Pons (tissue), 1 donor: ENCODE measurements around the gene TGFB3.
A peak's percentile ranks its signal among the peaks of the same experiment; 100 is the strongest.
"Not testable (repeated sequence)": the region's sequence is repeated elsewhere in the genome, so short reads cannot be mapped to it uniquely, and the experiment has no call there.

ENCODE experiments used
- DNase-seq: peaks from one replicate; pipeline ENCODE4 v3.0.0-alpha.2; 2016; ENCODE audit warnings: low spot score

Gene TGFB3

GRCh38 chr14:75981426-75982265, at the start of gene TGFB3:
TSS of gene TGFB3 (minus strand) at chr14:75981995. CDS start at chr14:75980893, 1,102 bp downstream.
- DNase-seq: peak; percentile 82

DNA sequence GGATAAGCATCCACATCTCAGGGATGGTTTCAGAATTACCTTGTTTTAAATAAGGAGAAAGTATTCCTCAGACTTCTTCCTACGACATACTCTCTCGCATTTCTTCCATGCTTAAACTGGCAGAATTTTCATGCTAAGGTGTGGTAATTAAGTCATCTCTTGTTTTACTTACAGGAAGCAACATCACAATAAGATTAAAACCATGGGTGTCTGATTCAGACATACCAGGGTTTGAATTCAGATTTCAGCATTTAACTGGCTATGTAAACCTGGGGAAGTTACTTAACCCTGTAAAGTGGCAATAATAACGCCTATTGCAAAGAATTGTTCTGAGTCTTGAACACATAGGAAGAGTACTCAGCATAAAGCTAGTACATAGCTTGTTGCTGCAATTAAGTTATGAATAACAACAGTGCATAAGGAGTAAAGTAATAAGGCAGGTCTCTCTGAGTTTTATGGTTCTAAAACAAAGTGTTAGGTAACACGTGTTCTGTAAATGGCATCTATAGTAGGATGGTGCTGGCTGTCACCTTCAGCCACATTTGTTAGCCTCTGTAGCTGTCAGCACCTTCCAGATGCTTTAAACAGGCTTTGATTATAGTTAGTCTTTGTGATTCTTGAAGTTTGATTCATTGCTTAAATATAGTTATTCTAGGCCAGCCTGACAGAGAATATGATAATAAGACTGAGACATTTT, 42.6 kb upstream of the TGFB3 start:
- DNase-seq: no peak

- DNase-seq: no peak
These were observed 42.0 kb upstream of the TGFB3 start for GRCh38 chr14:76023757-76024156.

- DNase-seq: no peak
These were observed 41.2 kb upstream of the TGFB3 start for GRCh38 chr14:76022991-76023390.

GRCh38 chr14:76019676-76020075, 37.9 kb upstream of the TGFB3 start:
- DNase-seq: no peak

DNA sequence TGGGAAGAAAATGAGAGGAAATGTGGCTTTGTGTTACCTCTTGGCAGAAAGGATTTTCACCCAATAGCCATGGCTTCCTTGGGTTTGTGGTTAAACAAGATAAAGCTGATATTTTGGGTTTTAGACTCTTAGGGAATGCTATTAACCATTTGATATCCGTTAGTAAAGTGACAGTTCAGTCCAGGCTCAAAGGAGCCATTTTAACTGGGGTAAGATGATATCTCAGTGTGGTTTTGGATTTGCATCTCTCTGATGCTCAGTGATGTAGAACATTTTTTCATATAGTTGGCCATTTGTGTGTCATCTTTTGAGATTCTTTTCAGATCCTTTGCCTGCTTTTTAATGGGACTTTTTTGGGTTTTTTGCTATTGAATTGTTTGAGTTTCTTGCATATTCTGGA, 33.9 kb upstream of the TGFB3 start:
- no peak for DNase-seq

DNA sequence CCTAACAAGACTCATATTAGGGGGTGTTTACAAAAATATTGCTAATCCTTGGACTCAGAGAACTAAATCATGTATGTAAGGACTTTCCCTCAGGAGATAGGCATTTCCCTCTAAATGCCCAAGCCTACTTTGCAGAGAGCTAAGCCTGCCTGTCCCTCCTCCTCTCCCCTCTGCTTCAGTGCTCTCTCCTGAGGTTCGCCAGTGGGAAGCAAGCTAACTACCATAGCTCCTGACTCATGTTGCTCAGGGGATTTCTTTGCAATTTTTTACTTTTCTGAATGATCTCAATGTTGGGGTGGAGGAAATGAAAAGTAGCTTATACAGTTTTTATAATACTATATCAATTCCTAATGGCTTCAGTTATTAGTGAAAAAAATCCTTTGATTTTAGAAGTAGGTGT, 33.4 kb upstream of the TGFB3 start:
- no peak for DNase-seq

GRCh38 chr14:76012354-76012753, 30.6 kb upstream of the TGFB3 start:
- DNase-seq: no peak

GRCh38 chr14:76011930-76012329, 30.1 kb upstream of the TGFB3 start:
- DNase-seq: no peak

- not testable (repeated sequence) for DNase-seq
These were observed 27.8 kb upstream of the TGFB3 start for GRCh38 chr14:76009627-76010026.

DNA sequence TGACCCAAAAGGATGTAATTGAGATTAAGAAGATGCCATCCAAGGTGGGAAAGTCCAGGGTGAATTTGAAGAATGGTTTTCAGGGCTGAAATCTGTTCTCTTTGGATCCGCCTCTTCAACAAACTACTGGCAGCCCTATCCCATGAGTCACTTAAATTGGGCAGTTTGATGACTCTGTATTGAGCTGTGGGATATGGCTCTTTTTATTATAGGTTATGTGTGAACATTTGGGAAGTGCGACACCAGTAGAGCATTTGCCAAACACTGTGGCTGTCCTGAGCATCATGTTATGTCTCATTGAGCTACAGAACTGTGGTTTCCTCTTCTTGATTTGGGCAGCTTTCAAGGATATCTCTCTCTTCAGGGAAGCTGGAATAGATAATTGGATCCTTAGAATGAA, 26.1 kb upstream of the TGFB3 start:
- no peak for DNase-seq

- DNase-seq: no peak
These were observed 25.6 kb upstream of the TGFB3 start for GRCh38 chr14:76007379-76007778.

GRCh38 chr14:76006253-76006652, 24.5 kb upstream of the TGFB3 start:
- no peak for DNase-seq

DNA sequence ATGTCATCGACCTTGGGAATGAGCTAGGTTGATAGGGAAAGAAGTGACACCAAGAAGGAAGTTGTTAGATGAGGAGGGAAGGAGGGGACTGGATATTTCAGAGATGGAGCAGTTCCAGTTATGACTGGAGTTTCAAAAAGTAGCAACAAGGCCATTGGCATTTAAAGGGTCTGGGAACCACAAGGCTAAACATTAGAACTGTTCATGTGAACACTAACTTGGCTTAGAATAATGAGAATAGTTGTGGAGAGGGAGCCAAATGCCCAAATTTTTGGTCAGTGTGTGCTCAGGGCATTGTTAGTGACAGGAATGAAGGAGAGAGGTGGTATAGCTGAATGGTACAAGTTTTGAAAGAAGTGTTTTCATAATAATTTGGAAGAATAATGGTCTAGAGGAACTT, 20.6 kb upstream of the TGFB3 start:
- DNase-seq: no peak

GRCh38 chr14:75999511-76000190, 17.9 kb upstream of the TGFB3 start:
- no peak for DNase-seq

DNA sequence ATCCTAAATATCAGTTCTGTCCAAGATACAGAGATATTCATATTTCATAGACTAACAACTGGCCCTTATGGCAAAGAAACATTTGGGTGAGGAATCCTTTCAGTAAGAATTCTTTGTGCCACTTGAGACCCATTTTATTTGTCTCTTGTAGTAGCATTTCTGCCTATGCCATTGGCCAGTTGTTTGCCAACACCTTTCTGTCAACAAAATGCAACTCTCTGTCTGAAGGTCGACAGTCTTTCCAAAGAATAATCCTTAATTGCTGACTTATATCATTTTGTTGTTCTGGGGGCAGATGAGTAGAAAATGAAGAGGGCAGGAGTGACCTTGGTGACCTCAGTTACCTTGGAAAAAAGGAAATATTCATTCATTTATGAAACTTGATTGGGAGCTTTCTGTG, 14.7 kb upstream of the TGFB3 start:
- DNase-seq: no peak

DNA sequence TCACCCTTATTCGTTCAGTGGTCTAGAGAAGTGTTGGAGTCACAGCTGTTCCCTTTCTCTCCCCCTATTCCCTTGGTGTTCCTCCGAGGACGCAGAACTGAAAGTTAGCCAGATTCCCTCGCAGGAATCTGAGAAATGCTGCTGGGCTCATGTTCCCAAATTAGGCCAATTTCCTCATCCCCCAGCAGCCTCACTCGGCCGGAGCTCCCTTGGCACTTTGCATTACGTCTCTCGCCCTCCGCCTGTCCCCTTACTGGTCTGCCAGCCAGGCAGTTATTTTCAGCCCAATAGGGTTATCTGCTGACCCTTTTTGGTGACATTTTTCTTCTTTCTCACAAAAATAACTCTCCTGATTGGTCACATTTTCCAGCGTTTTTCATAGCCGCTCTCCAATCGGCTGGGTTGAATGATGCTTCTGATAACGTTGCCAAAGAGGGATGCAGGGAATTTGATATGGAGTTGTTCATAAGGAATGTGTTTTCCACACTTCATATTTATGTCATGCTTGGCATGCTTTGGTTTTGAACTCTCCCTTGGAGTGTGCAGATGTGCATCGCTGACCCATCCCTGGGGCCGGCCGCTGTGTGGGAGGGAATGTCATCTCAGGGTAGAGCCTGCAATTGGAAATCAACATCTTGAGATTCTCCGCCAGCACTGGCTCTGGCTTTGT, 13.7 kb upstream of the TGFB3 start:
- DNase-seq: no peak

DNA sequence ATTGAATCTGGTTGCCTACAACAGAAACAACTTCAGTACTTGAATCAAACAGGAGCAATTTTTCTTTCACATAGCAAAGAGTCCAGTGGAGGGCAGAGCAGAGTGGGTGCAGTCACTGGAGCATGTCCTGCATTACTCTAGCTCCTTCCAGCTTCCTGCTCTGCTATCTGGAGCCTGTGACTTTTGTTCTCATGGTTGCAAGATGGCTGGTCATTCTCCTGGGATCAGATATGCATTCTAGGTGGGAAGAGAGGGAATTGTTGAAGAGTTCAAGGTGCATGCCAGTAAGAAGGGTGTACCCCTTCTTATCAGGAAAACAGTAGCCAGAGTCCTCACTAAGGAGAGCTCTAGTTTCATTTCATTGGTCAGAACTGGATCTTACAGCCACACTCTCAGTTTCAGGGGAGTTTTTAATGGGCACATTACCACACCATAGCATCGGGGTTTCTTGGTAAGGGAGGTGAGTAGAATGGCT, 11.8 kb upstream of the TGFB3 start:
- no peak for DNase-seq

DNA sequence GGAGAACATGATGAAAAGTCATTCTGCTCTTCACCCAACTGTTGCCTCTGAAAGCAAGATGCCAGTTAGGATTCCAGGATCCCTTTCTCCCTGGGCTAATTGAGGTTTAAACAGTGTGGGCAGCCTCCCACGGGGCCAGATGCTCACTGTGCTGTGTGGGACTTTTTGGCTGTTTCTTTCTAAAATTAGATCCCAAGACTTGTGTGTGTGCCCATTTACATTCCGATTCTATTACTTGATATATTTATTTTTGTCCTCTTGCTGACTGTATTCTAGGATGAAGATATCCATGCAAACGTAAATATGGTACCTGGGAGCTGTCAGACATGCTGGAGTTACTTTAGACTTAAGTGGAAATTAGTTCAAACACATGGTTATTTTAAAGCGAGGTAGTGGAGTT, 10.0 kb upstream of the TGFB3 start:
- no peak for DNase-seq

GRCh38 chr14:75990297-75990696, 8.5 kb upstream of the TGFB3 start:
- no peak for DNase-seq

- DNase-seq: no peak
These were observed 7.3 kb upstream of the TGFB3 start for GRCh38 chr14:75989134-75989533.
